MCF 10A (cell line): ENCODE data around the gene HPSE2. TPM values are rescaled to one million over a fixed set of nuclear protein-coding genes. Genes with fewer than 3 reads are reported as not detected.
"Not testable (repeated sequence)": the region's sequence is repeated elsewhere in the genome, so short reads cannot be mapped to it uniquely, and the experiment has no call there.

Experiments
- BruUV-seq: library from RNA; stranded (reverse); fragments of 400-500 nt; replicated peaks from 2 replicates; lab custom pipeline; 2021; lab: Mats Ljungman, UMichigan
- CTCF ChIA-PET: fragments of 300-600 bp; sonication (Branson Sonifier 250); formaldehyde crosslinking; extraction: SDS; loops from one replicate; lab custom pipeline; 2021; ENCODE audit warnings: antibody characterized with exemption, inconsistent platforms; lab: Yijun Ruan, JAX
- POLR2A ChIA-PET: fragments of 300-600, 350-650 bp; sonication (Branson Sonifier 250); formaldehyde crosslinking; extraction: SDS; loops from one replicate; lab custom pipeline; 2020; ENCODE audit warnings: antibody characterized with exemption, inconsistent platforms; lab: Yijun Ruan, JAX
- DNase-seq: peaks from one replicate; pipeline ENCODE4 v3.0.0-alpha.2; 2018; ENCODE audit not compliant: unreplicated experiment
- H3K27ac Mint-ChIP-seq: one replicate; pipeline ENCODE4 v1.8.0; 2022; ENCODE audit warnings: mild to moderate bottlenecking, low read depth, mixed read lengths; ENCODE audit not compliant: unreplicated experiment
- H3K27me3 Mint-ChIP-seq: one replicate; pipeline ENCODE4 v1.8.0; 2022; ENCODE audit warnings: mixed read lengths; ENCODE audit not compliant: insufficient read depth, unreplicated experiment
- H3K36me3 Mint-ChIP-seq: one replicate; pipeline ENCODE4 v1.8.0; 2022; ENCODE audit warnings: mild to moderate bottlenecking, moderate library complexity, mixed read lengths; ENCODE audit not compliant: insufficient read depth, unreplicated experiment
- H3K4me1 Mint-ChIP-seq: one replicate; pipeline ENCODE4 v1.8.0; 2022; ENCODE audit warnings: mixed read lengths; ENCODE audit not compliant: insufficient read depth, unreplicated experiment
- H3K4me3 Mint-ChIP-seq: one replicate; pipeline ENCODE4 v1.8.0; 2022; ENCODE audit warnings: mild to moderate bottlenecking, moderate library complexity, mixed read lengths; ENCODE audit not compliant: unreplicated experiment
- H3K9me3 Mint-ChIP-seq: one replicate; pipeline ENCODE4 v1.8.0; 2022; ENCODE audit warnings: mixed read lengths; ENCODE audit not compliant: unreplicated experiment
- intact Hi-C: fragments of 100-400 bp; cut with micrococcal nuclease; formaldehyde crosslinking; loops from 2 replicates; pipeline ENCODE4 v1.14.1; 2022
- total RNA-seq: library from RNA; stranded (reverse); gene quantifications from 2 replicates; pipeline ENCODE4 v1.2.3, GENCODE V29; 2022
- TF ChIP-seq, protein P1 (sequence below): fragments of 200-600 bp; IDR thresholded peaks from one replicate; pipeline ENCODE4 v1.8.0; 2022; ENCODE audit warnings: antibody characterized with exemption, mild to moderate bottlenecking; ENCODE audit not compliant: unreplicated experiment

The HPSE2 gene
- total RNA-seq, 1 experiment from 2014 or later = not detected

DNA sequence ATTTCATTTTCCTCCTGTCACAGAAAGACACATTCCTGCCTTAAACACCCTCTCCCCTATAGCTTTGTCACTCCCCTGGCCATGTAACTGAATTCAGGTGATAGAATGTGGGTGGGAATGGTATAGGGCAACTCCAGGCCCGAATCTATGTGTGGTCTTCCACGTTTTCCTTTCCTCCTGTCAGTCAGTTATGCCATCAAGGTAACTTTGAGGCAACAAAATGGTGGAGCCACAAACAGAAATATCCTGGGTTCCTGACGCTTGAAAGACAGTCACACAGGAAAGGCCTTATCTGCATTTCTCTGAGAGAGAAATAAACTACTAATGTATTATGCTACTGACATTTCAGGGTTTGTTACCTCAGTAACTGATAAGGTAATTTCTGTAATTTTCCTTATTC lies 326.8 kb downstream of the HPSE2 start:
- CTCF ChIA-PET = interaction anchor here (0.7 kb wide), 1 partner anchor 25 kb away, joined by 3 read pairs; no protein-coding TSS in a partner anchor
- intact Hi-C loops = no loop called here
- no peak overlapping the region for H3K4me3 Mint-ChIP-seq

GRCh38 chr10:98908247-98908646 lies 327.4 kb downstream of the HPSE2 start:
- DNase-seq, H3K9me3 Mint-ChIP-seq, H3K36me3 Mint-ChIP-seq, H3K4me1 Mint-ChIP-seq, BruUV-seq, H3K27ac Mint-ChIP-seq, H3K4me3 Mint-ChIP-seq, intact Hi-C loops: not testable (repeated sequence)
- CTCF ChIA-PET = interaction anchor here (0.6 to 0.7 kb wide), 2 partner anchors 18 to 25 kb away, joined by 3 read pairs; no protein-coding TSS in a partner anchor
- peaks cover 12% of the 10 kb centered on the region for H3K27me3 Mint-ChIP-seq
- POLR2A ChIA-PET = interaction anchor here (0.6 kb wide), 1 partner anchor 835 kb away, joined by 3 read pairs; no protein-coding TSS in a partner anchor

More for the DNA sequence above, 326.8 kb downstream of the HPSE2 start:
- BruUV-seq = no TSS peak
- Mint-ChIP-seq H3K36me3 (no peaks in the 10 kb centered on the region), H3K4me1 (no peaks in the 10 kb centered on the region), H3K27ac (no peak overlapping the region), H3K27me3 (peaks cover 7% of the 10 kb centered on the region), H3K9me3 (no peaks in the 10 kb centered on the region)
- POLR2A ChIA-PET = no interaction called here
- TF ChIP-seq, protein P1, sequence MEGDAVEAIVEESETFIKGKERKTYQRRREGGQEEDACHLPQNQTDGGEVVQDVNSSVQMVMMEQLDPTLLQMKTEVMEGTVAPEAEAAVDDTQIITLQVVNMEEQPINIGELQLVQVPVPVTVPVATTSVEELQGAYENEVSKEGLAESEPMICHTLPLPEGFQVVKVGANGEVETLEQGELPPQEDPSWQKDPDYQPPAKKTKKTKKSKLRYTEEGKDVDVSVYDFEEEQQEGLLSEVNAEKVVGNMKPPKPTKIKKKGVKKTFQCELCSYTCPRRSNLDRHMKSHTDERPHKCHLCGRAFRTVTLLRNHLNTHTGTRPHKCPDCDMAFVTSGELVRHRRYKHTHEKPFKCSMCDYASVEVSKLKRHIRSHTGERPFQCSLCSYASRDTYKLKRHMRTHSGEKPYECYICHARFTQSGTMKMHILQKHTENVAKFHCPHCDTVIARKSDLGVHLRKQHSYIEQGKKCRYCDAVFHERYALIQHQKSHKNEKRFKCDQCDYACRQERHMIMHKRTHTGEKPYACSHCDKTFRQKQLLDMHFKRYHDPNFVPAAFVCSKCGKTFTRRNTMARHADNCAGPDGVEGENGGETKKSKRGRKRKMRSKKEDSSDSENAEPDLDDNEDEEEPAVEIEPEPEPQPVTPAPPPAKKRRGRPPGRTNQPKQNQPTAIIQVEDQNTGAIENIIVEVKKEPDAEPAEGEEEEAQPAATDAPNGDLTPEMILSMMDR = no peak
- no peak for DNase-seq

DNA sequence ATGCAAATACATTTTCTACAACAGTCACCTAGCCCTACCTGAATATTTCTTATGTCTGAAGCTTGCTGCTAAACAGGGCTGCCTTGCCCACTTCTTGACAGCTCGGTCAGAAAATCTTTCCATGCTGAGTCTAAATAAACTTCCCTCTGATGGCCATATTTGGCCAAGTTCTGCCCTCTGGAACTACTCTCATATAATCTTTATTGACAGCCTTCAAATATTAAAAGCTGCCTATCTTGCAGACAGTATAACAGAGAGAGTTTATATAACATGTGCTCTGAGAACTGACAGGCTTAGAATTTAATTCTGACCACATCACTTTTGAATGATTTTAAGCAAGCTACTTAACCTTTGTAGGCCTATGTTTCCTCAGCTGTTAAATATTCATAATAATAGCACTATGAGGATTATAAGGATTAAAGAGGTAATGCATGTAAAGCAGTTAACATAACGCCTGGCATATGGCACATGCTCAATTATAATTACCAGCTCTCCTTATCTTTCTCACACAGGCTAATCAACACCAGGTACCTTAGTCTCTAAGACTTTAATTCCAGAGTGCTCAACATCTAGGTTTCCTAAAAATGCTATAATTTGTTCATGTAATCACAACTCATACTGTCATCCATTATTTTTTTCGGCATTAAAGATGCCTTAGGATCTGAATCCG lies 334.1 kb downstream of the HPSE2 start:
- ChIA-PET POLR2A (no interaction called here), CTCF (interaction anchor here (0.5 kb wide), 1 partner anchor 490 kb away, joined by 4 read pairs; no protein-coding TSS in a partner anchor)
- H3K9me3 Mint-ChIP-seq = no peaks in the 10 kb centered on the region
- H3K36me3 Mint-ChIP-seq = no peaks in the 10 kb centered on the region
- H3K27me3 Mint-ChIP-seq = peaks cover 51% of the 10 kb centered on the region
- TF ChIP-seq, protein P1 = no peak
- intact Hi-C loops = no loop called here
- BruUV-seq = no TSS peak
- no peaks in the 10 kb centered on the region for H3K4me1 Mint-ChIP-seq
- no peak for DNase-seq
- H3K27ac Mint-ChIP-seq = no peak overlapping the region
- H3K4me3 Mint-ChIP-seq = no peak overlapping the region

DNA sequence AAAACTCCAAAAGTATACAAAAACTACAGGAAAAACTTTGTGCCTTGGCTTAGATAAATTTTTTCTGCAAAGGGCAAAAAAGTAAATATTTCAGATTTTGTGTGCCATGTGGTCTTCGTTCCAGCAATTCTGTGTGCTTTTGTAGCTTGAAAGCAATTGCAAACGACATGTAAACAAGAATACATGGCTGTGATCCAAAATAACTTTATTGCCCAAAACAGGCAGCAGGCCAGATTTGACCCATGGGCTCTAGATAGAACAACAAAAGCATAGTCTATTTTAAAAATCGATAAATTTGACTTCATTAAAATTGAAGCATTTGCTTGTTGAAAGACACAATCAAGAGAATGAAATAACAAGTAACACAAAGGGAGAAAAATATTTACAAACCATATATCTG lies 336.6 kb downstream of the HPSE2 start:
- ChIA-PET POLR2A (no interaction called here), CTCF (no interaction called here)
- H3K27me3 Mint-ChIP-seq = peaks cover 46% of the 10 kb centered on the region
- TF ChIP-seq, protein P1 = no peak
- no peaks in the 10 kb centered on the region for H3K4me1 Mint-ChIP-seq
- peaks cover 9% of the 10 kb centered on the region for H3K9me3 Mint-ChIP-seq
- no TSS peak for BruUV-seq
- no peak overlapping the region for H3K27ac Mint-ChIP-seq
- intact Hi-C loops = no loop called here
- H3K4me3 Mint-ChIP-seq = no peak overlapping the region
- no peak for DNase-seq
- no peaks in the 10 kb centered on the region for H3K36me3 Mint-ChIP-seq
